AG04450 (cell line): Measurements from ENCODE around the gene DROSHA. TPM values are rescaled to one million over a fixed set of nuclear protein-coding genes. Genes with fewer than 3 reads are reported as not detected.

Source experiments
- CTCF ChIA-PET: fragments of 300-600, 350-600 bp; formaldehyde crosslinking; extraction: SDS; loops from one replicate; lab custom pipeline; 2022; ENCODE audit warnings: antibody characterized with exemption, inconsistent platforms; lab: Charles Lee
- POLR2A ChIA-PET: fragments of 350-600 bp; formaldehyde crosslinking; extraction: SDS; loops from one replicate; lab custom pipeline; 2021; ENCODE audit warnings: antibody characterized with exemption, inconsistent platforms; lab: Yijun Ruan, JAX
- DNase-seq: peaks from one replicate; pipeline ENCODE4 v3.0.0-alpha.2; 2011; ENCODE audit warnings: low read depth, low spot score
- H3K27ac ChIP-seq: one replicate; pipeline ENCODE4 v1.5.1; 2012; ENCODE audit warnings: low read depth, low read length, control low read depth
- H3K27me3 ChIP-seq: one replicate; pipeline ENCODE4 v1.6.0; 2012; ENCODE audit warnings: low read length; ENCODE audit not compliant: control insufficient read depth, insufficient read depth
- H3K4me3 ChIP-seq: 2 replicates; pipeline ENCODE4 v1.5.1; 2011; ENCODE audit warnings: mild to moderate bottlenecking, low read depth, low read length, control low read depth
- H3K9me3 ChIP-seq: 2 replicates; pipeline ENCODE4 v1.5.1; 2012; ENCODE audit warnings: low read length; ENCODE audit not compliant: control insufficient read depth, insufficient read depth
- CTCF ChIP-seq: IDR thresholded peaks from 2 replicates; pipeline ENCODE4 v1.5.1; 2011; ENCODE audit warnings: low read depth, low read length, control low read depth, inconsistent platforms
- polyA plus RNA-seq: library from polyadenylated mRNA; depleted of rRNA; stranded (reverse); fragments of >200 nt; gene quantifications from 2 replicates; pipeline ENCODE4 v1.2.3, GENCODE V29; 2011

DROSHA gene
- polyA plus RNA-seq, 1 experiment = 65.0 TPM

DNA sequence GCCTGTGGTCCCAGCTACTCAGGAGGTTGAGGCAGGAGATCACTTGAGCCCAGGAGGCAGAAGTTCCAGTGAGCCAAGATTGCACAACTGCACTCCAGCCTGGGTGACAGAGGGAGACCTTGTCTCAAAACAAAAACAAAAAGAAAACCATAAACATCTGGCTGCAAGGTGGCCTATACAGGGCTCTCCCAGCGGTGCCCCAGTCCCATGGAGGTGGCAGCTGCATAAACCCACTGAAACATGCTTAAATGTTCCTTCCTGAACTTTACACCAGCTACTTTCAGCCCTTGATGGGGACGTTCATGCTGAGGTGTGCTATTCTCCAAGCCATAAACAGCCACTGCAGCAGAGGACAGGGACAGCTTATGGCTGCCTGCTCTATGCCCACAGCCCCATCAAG lies 35.6 kb downstream of the DROSHA start:
- H3K27me3 ChIP-seq = no peaks in the 10 kb centered on the region
- H3K27ac ChIP-seq = no peak overlapping the region
- no peak for DNase-seq
- ChIA-PET CTCF (interaction anchor here (0.6 kb wide), 1 partner anchor 8 kb away, joined by 3 read pairs; no protein-coding TSS in a partner anchor), POLR2A (no interaction called here)
- no peaks in the 10 kb centered on the region for H3K9me3 ChIP-seq
- H3K4me3 ChIP-seq = no peak overlapping the region
- TF ChIP-seq CTCF = no peak

DNA sequence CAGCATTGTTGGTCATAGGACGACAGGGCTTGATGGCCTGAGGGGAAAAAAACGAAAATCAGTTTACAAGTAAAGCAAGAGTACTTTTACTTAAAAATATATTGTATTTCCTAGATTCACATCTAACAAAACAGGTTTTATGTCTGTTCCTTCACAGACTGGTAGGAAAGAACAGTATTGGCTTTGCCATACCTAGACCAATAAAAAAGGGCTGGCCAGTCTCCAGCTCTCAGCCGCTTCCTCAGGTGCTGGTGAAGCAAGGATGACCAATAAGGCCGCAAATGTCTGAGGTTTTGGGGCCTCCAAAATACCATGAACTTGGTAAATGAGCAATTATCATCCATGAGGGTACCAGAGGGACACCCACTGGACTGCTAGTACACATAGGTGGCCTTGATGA lies 36.6 kb downstream of the DROSHA start:
- TF ChIP-seq CTCF = no peak
- ChIA-PET POLR2A (no interaction called here), CTCF (no interaction called here)
- H3K9me3 ChIP-seq = no peaks in the 10 kb centered on the region
- no peaks in the 10 kb centered on the region for H3K27me3 ChIP-seq
- no peak overlapping the region for H3K4me3 ChIP-seq
- DNase-seq = no peak
- H3K27ac ChIP-seq = no peak overlapping the region

GRCh38 chr5:31492869-31493268 lies 39.0 kb downstream of the DROSHA start:
- POLR2A ChIA-PET = no interaction called here

DNA sequence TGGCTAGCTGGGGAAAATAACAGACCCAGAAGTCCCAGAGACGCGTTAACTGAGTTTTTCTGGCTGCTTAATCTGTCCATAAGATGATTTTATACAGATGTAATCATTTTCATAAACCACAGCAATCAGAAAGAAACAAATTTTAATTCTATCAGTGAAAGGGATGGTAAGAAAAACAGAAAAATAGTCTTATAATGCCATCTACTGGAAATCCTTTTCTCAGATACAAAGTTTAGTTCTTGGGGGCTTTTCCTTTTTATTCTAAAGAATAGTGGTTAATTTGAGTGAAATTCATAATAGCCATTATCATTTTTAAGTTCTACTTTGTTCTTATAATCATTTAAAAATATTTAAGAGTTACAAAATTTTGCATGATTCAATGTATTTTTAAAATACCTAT lies 44.4 kb downstream of the DROSHA start:
- ChIA-PET POLR2A (no interaction called here), CTCF (interaction anchor here (0.6 to 2.2 kb wide), 11 partner anchors 10 to 1447 kb away, joined by 3 to 11 read pairs (median 5); no protein-coding TSS in a partner anchor)
- no peak overlapping the region for H3K4me3 ChIP-seq
- no peaks in the 10 kb centered on the region for H3K9me3 ChIP-seq
- no peaks in the 10 kb centered on the region for H3K27me3 ChIP-seq
- 0 out of 2 replicates have a peak, but pooled peaks have one; percentile 15 for TF ChIP-seq CTCF
- no peak overlapping the region for H3K27ac ChIP-seq
- no peak for DNase-seq

More at GRCh38 chr5:31492869-31493268, 39.0 kb downstream of the DROSHA start:
- no peak for DNase-seq
- H3K9me3 ChIP-seq = no peaks in the 10 kb centered on the region
- H3K27me3 ChIP-seq = no peaks in the 10 kb centered on the region
- no peak overlapping the region for H3K4me3 ChIP-seq
- CTCF ChIA-PET = interaction anchor here (0.9 to 1.8 kb wide), 4 partner anchors 10 to 1092 kb away, joined by 3 to 7 read pairs (median 4); no protein-coding TSS in a partner anchor
- TF ChIP-seq CTCF = no peak
- H3K27ac ChIP-seq = no peak overlapping the region

- CTCF ChIA-PET = interaction anchor here (1.0 to 1.9 kb wide), 5 partner anchors 11 to 1446 kb away, joined by 4 to 11 read pairs (median 5); no protein-coding TSS in a partner anchor
- Histone ChIP-seq H3K4me3 (no peak overlapping the region), H3K9me3 (no peaks in the 10 kb centered on the region), H3K27ac (no peak overlapping the region), H3K27me3 (no peaks in the 10 kb centered on the region)
- POLR2A ChIA-PET = no interaction called here
- no peak for DNase-seq
- TF ChIP-seq CTCF = no peak
Measured at GRCh38 chr5:31486441-31486840, 45.5 kb downstream of the DROSHA start.
